HCT116 (cell line): ENCODE measurements around the gene ISM1. TPM values are rescaled to one million over a fixed set of nuclear protein-coding genes. Genes with fewer than 3 reads are reported as not detected.

Experiments
- ATAC-seq: fragments of 200-7000 bp; cut with Tn5 transposase; 2 replicates; pipeline ENCODE4 v1.9.1; 2020; ENCODE audit warnings: mild to moderate bottlenecking, moderate library complexity
- BruUV-seq: library from RNA; stranded (reverse); fragments of 400-500 nt; replicated peaks from 2 replicates; lab custom pipeline; 2021; lab: Mats Ljungman, UMichigan
- CTCF ChIA-PET: fragments of 300-600 bp; sonication (Branson Sonifier 250); formaldehyde crosslinking; loops from one replicate; lab custom pipeline; 2021; ENCODE audit warnings: antibody characterized with exemption; lab: Charles Lee
- POLR2A ChIA-PET: fragments of 300-600, 350-600 bp; sonication (Branson Sonifier 250); formaldehyde crosslinking; loops from one replicate; lab custom pipeline; 2021; ENCODE audit warnings: antibody characterized with exemption; lab: Charles Lee
- RAD21 ChIA-PET, 2 experiments: fragments of 300-600 bp; sonication (Branson Sonifier 250); formaldehyde crosslinking; loops; one replicate each; lab custom pipeline; 2023; ENCODE audit warnings: low total read pairs in 2 of 2; ENCODE audit not compliant: uncharacterized antibody in 2 of 2, unreplicated experiment in 2 of 2, low non-redundant PET in 1 of 2; lab: Charles Lee
- DNase-seq: peaks from one replicate; pipeline ENCODE4 v3.0.0-alpha.2; 2010; ENCODE audit warnings: low read depth, low spot score
- H2AFZ ChIP-seq: fragments of 200-600 bp; shearing (Covaris generic), sonication (generic); 2 replicates; pipeline ENCODE4 v1.6.1; 2017; ENCODE audit warnings: low read depth, mixed run types, mixed read lengths, antibody characterized with exemption, low read length; ENCODE audit not compliant: poor library complexity, severe bottlenecking
- H3K27ac ChIP-seq: 2 replicates; pipeline ENCODE4 v1.5.1; 2012; ENCODE audit warnings: low read depth, low read length
- H3K27me3 ChIP-seq: fragments of 200-600 bp; sonication (generic); 2 replicates; pipeline ENCODE4 v1.6.1; 2016; ENCODE audit warnings: mixed run types, low read length, mixed read lengths; ENCODE audit not compliant: insufficient read depth
- H3K36me3 ChIP-seq, 2 experiments: fragments of 200-500 bp in 1 of 2; fragments of 200-600 bp in 1 of 2; sonication (Bioruptor generic) in 1 of 2; sonication (generic) in 1 of 2; 2 replicates each; pipeline versions ENCODE4 v1.5.1 to v1.6.1; 2014 to 2016; ENCODE audit warnings: low read length in 2 of 2, inconsistent platforms in 1 of 2, mixed read lengths in 1 of 2, mixed run types in 1 of 2; ENCODE audit not compliant: insufficient read depth in 2 of 2, control insufficient read depth in 1 of 2
- H3K4me1 ChIP-seq, 2 experiments: fragments of 200-600 bp in 1 of 2; sonication (generic) in 1 of 2; 2 replicates each; pipeline versions ENCODE4 v1.5.1 to v1.6.1; 2012 to 2017; ENCODE audit warnings: low read length in 2 of 2, inconsistent platforms in 1 of 2, mild to moderate bottlenecking in 1 of 2, mixed read lengths in 1 of 2, mixed run types in 1 of 2, moderate library complexity in 1 of 2; ENCODE audit not compliant: insufficient read depth in 2 of 2, control insufficient read depth in 1 of 2
- H3K4me2 ChIP-seq: fragments of 200-600 bp; sonication (generic); 2 replicates; pipeline ENCODE4 v1.6.1; 2017; ENCODE audit warnings: mixed run types, low read length, mixed read lengths
- H3K4me3 ChIP-seq, 2 experiments: fragments of 200-600 bp in 1 of 2; sonication (generic) in 1 of 2; replicated peaks in 1 of 2; 2 replicates each; pipeline ENCODE4 v1.5.1; 2011 to 2016; ENCODE audit warnings: low read length in 2 of 2, control low read depth in 1 of 2, low read depth in 1 of 2, mild to moderate bottlenecking in 1 of 2, mixed read lengths in 1 of 2, mixed run types in 1 of 2
- H3K79me2 ChIP-seq: fragments of 200-600 bp; sonication (generic); 2 replicates; pipeline ENCODE4 v1.6.1; 2017; ENCODE audit warnings: mild to moderate bottlenecking, mixed run types, low read length, moderate library complexity, mixed read lengths; ENCODE audit not compliant: insufficient read depth
- H3K9ac ChIP-seq: fragments of 200-600 bp; sonication (generic); 2 replicates; pipeline ENCODE4 v1.6.1; 2016; ENCODE audit warnings: low read length, mixed read lengths
- H3K9me2 ChIP-seq: fragments of 200-600 bp; sonication (generic), shearing (Covaris generic); 2 replicates; pipeline ENCODE4 v1.6.1; 2017; ENCODE audit warnings: mixed run types, mild to moderate bottlenecking, moderate library complexity; ENCODE audit not compliant: insufficient read depth
- H3K9me3 ChIP-seq, 2 experiments: fragments of 200-500 bp in 1 of 2; fragments of 200-600 bp in 1 of 2; sonication (Bioruptor generic) in 1 of 2; sonication (generic) in 1 of 2; 2 replicates each; pipeline ENCODE4 v1.6.1; 2014 to 2017; ENCODE audit warnings: low read length in 2 of 2, mixed read lengths in 2 of 2, inconsistent platforms in 1 of 2, low read depth in 1 of 2, mild to moderate bottlenecking in 1 of 2, mixed run types in 1 of 2, moderate library complexity in 1 of 2; ENCODE audit not compliant: control insufficient read depth in 1 of 2, insufficient read depth in 1 of 2
- H4K20me1 ChIP-seq: fragments of 200-600 bp; sonication (generic), shearing (Covaris generic); 2 replicates; pipeline ENCODE4 v1.6.1; 2017; ENCODE audit warnings: mixed run types, mild to moderate bottlenecking, moderate library complexity; ENCODE audit not compliant: insufficient read depth
- CBX3 ChIP-seq: IDR thresholded peaks from 2 replicates; pipeline ENCODE4 v1.6.1; 2012; ENCODE audit warnings: low read depth
- EZH2 ChIP-seq: fragments of 200-600 bp; sonication (generic); IDR thresholded peaks from 2 replicates; pipeline ENCODE4 v1.6.1; 2017; ENCODE audit warnings: antibody characterized with exemption, mixed run types
- MAX ChIP-seq: IDR thresholded peaks from 2 replicates; pipeline ENCODE4 v1.6.1; 2012
- POLR2AphosphoS5 ChIP-seq: IDR thresholded peaks from 2 replicates; pipeline ENCODE4 v1.6.1; 2011; ENCODE audit warnings: mild to moderate bottlenecking, low read depth, low read length, moderate library complexity
- REST ChIP-seq: IDR thresholded peaks from 2 replicates; pipeline ENCODE4 v1.6.1; 2012; ENCODE audit warnings: low read depth
- ZFX ChIP-seq: fragments of 450-650 bp; IDR thresholded peaks from 2 replicates; pipeline ENCODE4 v1.6.1; 2017
- intact Hi-C: fragments of 100-400 bp; cut with micrococcal nuclease; formaldehyde crosslinking; loops from 2 replicates; pipeline ENCODE4 v1.10.0; 2022
- total RNA-seq: library from RNA; stranded (reverse); gene quantifications from one replicate; pipeline ENCODE4 v1.2.1, GENCODE V29; 2021; ENCODE audit not compliant: unreplicated experiment

The ISM1 gene
- total RNA-seq, 1 experiment from 2014 or later, result 0.37 TPM

GRCh38 chr20:13277663-13278295 lies 56.7 kb downstream of the ISM1 start:
- CTCF ChIA-PET, result no interaction called here
- intact Hi-C loops, result no loop called here

More at GRCh38 chr20:13277663-13278295, 56.7 kb downstream of the ISM1 start:
- Histone ChIP-seq H4K20me1 (no peaks in the 10 kb centered on the region), H3K9me2 (no peaks in the 10 kb centered on the region), H3K4me3 (no peak overlapping the region), H3K9me3 (no peaks in the 10 kb centered on the region), H3K36me3 (no peaks in the 10 kb centered on the region), H3K4me1 (no peaks in the 10 kb centered on the region), H3K4me2 (no peak overlapping the region), H3K27ac (no peak overlapping the region), H3K27me3 (no peaks in the 10 kb centered on the region), H2AFZ (no peak overlapping the region), H3K9ac (no peak overlapping the region), H3K79me2 (no peaks in the 10 kb centered on the region)
- TF ChIP-seq EZH2 (no peak), CBX3 (no peak), MAX (no peak), ZFX (no peak), REST (no peak), POLR2AphosphoS5 (no peak)
- DNase-seq (no peak), ATAC-seq (no peak)
- no TSS peak for BruUV-seq
- ChIA-PET RAD21 (no interaction called here), POLR2A (no interaction called here)
